Glutamatergic neuron (in vitro differentiated cells): ENCODE data around the gene SENP8. TPM values are rescaled to one million over a fixed set of nuclear protein-coding genes. Genes with fewer than 3 reads are reported as not detected.

Experiments
- DNase-seq: peaks from one replicate; pipeline ENCODE4 v3.0.0; 2022
- H3K27ac Mint-ChIP-seq: one replicate; pipeline ENCODE4 v1.8.0; 2020; ENCODE audit warnings: mild to moderate bottlenecking, mixed read lengths, inconsistent platforms; ENCODE audit not compliant: unreplicated experiment
- H3K27me3 Mint-ChIP-seq: one replicate; pipeline ENCODE4 v1.8.0; 2020; ENCODE audit warnings: mild to moderate bottlenecking, moderate library complexity, mixed read lengths, inconsistent platforms; ENCODE audit not compliant: unreplicated experiment
- H3K36me3 Mint-ChIP-seq: one replicate; pipeline ENCODE4 v1.8.0; 2020; ENCODE audit warnings: mild to moderate bottlenecking, mixed read lengths, inconsistent platforms; ENCODE audit not compliant: unreplicated experiment
- H3K4me1 Mint-ChIP-seq: one replicate; pipeline ENCODE4 v1.8.0; 2020; ENCODE audit warnings: mild to moderate bottlenecking, low read depth, mixed read lengths, inconsistent platforms; ENCODE audit not compliant: unreplicated experiment
- H3K4me3 Mint-ChIP-seq: one replicate; pipeline ENCODE4 v1.8.0; 2020; ENCODE audit warnings: mild to moderate bottlenecking, mixed read lengths, inconsistent platforms; ENCODE audit not compliant: unreplicated experiment
- H3K9me3 Mint-ChIP-seq: one replicate; pipeline ENCODE4 v1.8.0; 2020; ENCODE audit warnings: mild to moderate bottlenecking, moderate library complexity, mixed read lengths, inconsistent platforms; ENCODE audit not compliant: unreplicated experiment
- CTCF ChIP-seq: fragments of 200-600 bp; sonication (generic); IDR thresholded peaks from one replicate; pipeline ENCODE4 v1.5.0; 2021; ENCODE audit not compliant: partially characterized antibody, unreplicated experiment
- total RNA-seq: library from RNA; stranded (reverse); fragmentation: NEBNext Ultra II Directional; extraction: Animal tissue kit (Norgen Biotek cat#: 25700); gene quantifications from one replicate; pipeline ENCODE4 v1.2.1, GENCODE V29; 2021; ENCODE audit not compliant: unreplicated experiment

The SENP8 gene
- total RNA-seq, 1 donor from 2014 or later, result 6.3 TPM

- Mint-ChIP-seq H3K9me3 (peaks cover 1% of the 10 kb centered on the region), H3K4me3 (no peak overlapping the region), H3K27me3 (peaks cover 2% of the 10 kb centered on the region), H3K4me1 (no peaks in the 10 kb centered on the region), H3K27ac (no peak overlapping the region), H3K36me3 (peaks cover 4% of the 10 kb centered on the region)
- no peak for DNase-seq
- TF ChIP-seq CTCF, result no peak
These were observed 42.6 kb downstream of the SENP8 start for GRCh38 chr15:72160696-72161245.

- H3K4me1 Mint-ChIP-seq, result no peaks in the 10 kb centered on the region
- H3K4me3 Mint-ChIP-seq, result no peak overlapping the region
- no peak for TF ChIP-seq CTCF
- no peak overlapping the region for H3K27ac Mint-ChIP-seq
- H3K9me3 Mint-ChIP-seq, result peaks cover 1% of the 10 kb centered on the region
- no peak for DNase-seq
- H3K36me3 Mint-ChIP-seq, result peaks cover 4% of the 10 kb centered on the region
- H3K27me3 Mint-ChIP-seq, result peaks cover 1% of the 10 kb centered on the region
These were observed 43.3 kb downstream of the SENP8 start for GRCh38 chr15:72161361-72162132.

- Mint-ChIP-seq H3K4me1 (no peaks in the 10 kb centered on the region), H3K9me3 (peaks cover 1% of the 10 kb centered on the region), H3K27ac (no peak overlapping the region), H3K4me3 (no peak overlapping the region), H3K36me3 (peaks cover 4% of the 10 kb centered on the region), H3K27me3 (no peaks in the 10 kb centered on the region)
- no peak for DNase-seq
- TF ChIP-seq CTCF, result no peak
These were observed 44.4 kb downstream of the SENP8 start for GRCh38 chr15:72162569-72162968.

GRCh38 chr15:72163719-72164118 is 45.5 kb downstream of the SENP8 start:
- no peak overlapping the region for H3K4me3 Mint-ChIP-seq
- H3K4me1 Mint-ChIP-seq, result no peaks in the 10 kb centered on the region
- no peak overlapping the region for H3K27ac Mint-ChIP-seq
- peaks cover 1% of the 10 kb centered on the region for H3K9me3 Mint-ChIP-seq
- DNase-seq, result no peak
- H3K27me3 Mint-ChIP-seq, result peaks cover 2% of the 10 kb centered on the region
- H3K36me3 Mint-ChIP-seq, result peaks cover 4% of the 10 kb centered on the region
- no peak for TF ChIP-seq CTCF

- peaks cover 4% of the 10 kb centered on the region for H3K27me3 Mint-ChIP-seq
- no peaks in the 10 kb centered on the region for H3K9me3 Mint-ChIP-seq
- no peaks in the 10 kb centered on the region for H3K36me3 Mint-ChIP-seq
- no peak for DNase-seq
- no peaks in the 10 kb centered on the region for H3K4me1 Mint-ChIP-seq
- H3K27ac Mint-ChIP-seq, result no peak overlapping the region
- no peak overlapping the region for H3K4me3 Mint-ChIP-seq
- no peak for TF ChIP-seq CTCF
These were observed 48.7 kb downstream of the SENP8 start for GRCh38 chr15:72166716-72167417.
